ENCODE data around the gene SPATA32.

The SPATA32 gene

GRCh38 chr17:45289301-45290268 lies 27.7 kb upstream of the SPATA32 start:
- in situ Hi-C loops (cut with HindIII; ENCODE audit: low sequenced_read_pairs) = no loop called here

DNA sequence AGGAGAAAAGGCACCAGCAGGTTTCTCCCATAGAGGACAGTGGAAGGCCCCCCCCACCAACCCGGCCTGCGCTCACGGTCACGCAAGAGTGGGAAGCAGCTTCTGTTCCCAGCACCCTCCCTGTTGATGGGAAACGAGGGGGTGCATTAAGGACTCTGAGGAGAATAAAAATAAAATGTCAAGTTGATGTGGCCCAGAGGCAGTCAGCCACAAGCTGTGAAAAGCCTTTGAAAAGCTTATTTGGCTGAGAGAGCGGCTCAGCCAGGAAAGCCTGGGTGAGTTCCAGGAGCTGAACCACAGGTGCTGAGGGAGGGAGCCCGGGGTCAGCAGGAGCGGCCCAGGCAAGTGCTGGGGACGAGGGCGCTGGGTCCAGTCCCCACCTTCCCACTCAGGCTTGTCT lies 26.9 kb upstream of the SPATA32 start:
- H3K4me3 ChIP-seq (ENCODE audit: low read depth, low read length) = no peak overlapping the region
- TF ChIP-seq CTCF (IDR thresholded peaks at IDR 0.05; ENCODE audit: low read depth, low read length, missing control alignments) = no peak
- peak; percentile 49 for DNase-seq (ENCODE audit: low read depth)
- in situ Hi-C loops (cut with HindIII; ENCODE audit: low sequenced_read_pairs) = no loop called here

More at GRCh38 chr17:45289301-45290268, 27.7 kb upstream of the SPATA32 start:
- no peak for TF ChIP-seq CTCF (IDR thresholded peaks at IDR 0.05; ENCODE audit: low read depth, low read length, missing control alignments)
- no peak overlapping the region for H3K4me3 ChIP-seq (ENCODE audit: low read depth, low read length)
- DNase-seq (ENCODE audit: low read depth) = no peak

GRCh38 chr17:45287526-45288500 lies 25.9 kb upstream of the SPATA32 start:
- no peak for DNase-seq (ENCODE audit: low read depth)
- in situ Hi-C loops (cut with HindIII; ENCODE audit: low sequenced_read_pairs) = no loop called here
- no peak for TF ChIP-seq CTCF (IDR thresholded peaks at IDR 0.05; ENCODE audit: low read depth, low read length, missing control alignments)
- no peak overlapping the region for H3K4me3 ChIP-seq (ENCODE audit: low read depth, low read length)

- no peak overlapping the region for H3K4me3 ChIP-seq (ENCODE audit: low read depth, low read length)
- in situ Hi-C loops (cut with HindIII; ENCODE audit: low sequenced_read_pairs) = no loop called here
- DNase-seq (ENCODE audit: low read depth) = no peak
- TF ChIP-seq CTCF (IDR thresholded peaks at IDR 0.05; ENCODE audit: low read depth, low read length, missing control alignments) = no peak
Measured at GRCh38 chr17:45286286-45286685, 24.4 kb upstream of the SPATA32 start.

- H3K4me3 ChIP-seq (ENCODE audit: low read depth, low read length) = no peak overlapping the region
- no peak for DNase-seq (ENCODE audit: low read depth)
- TF ChIP-seq CTCF (IDR thresholded peaks at IDR 0.05; ENCODE audit: low read depth, low read length, missing control alignments) = peak; percentile 36
- in situ Hi-C loops (cut with HindIII; ENCODE audit: low sequenced_read_pairs) = no loop called here
Measured at GRCh38 chr17:45284176-45285140, 22.6 kb upstream of the SPATA32 start.
